Lower leg skin (tissue), 3 donors: ENCODE results near the gene PLA2G4A.

Experiments used
- POLR2A ChIP-seq, 2 donors: fragments of 450-650 bp; IDR thresholded peaks; one replicate each; pipeline ENCODE4 v1.6.1; 2016 to 2017; ENCODE audit warnings: antibody characterized with exemption in 2 of 2, mild to moderate bottlenecking in 1 of 2, moderate library complexity in 1 of 2
- TF ChIP-seq, protein P1 (sequence below), 3 donors: fragments of 450-650 bp; IDR thresholded peaks; one replicate each; pipeline ENCODE4 v1.5.1; 2016; ENCODE audit warnings: antibody characterized with exemption in 3 of 3, mild to moderate bottlenecking in 3 of 3, moderate library complexity in 2 of 3

DNA sequence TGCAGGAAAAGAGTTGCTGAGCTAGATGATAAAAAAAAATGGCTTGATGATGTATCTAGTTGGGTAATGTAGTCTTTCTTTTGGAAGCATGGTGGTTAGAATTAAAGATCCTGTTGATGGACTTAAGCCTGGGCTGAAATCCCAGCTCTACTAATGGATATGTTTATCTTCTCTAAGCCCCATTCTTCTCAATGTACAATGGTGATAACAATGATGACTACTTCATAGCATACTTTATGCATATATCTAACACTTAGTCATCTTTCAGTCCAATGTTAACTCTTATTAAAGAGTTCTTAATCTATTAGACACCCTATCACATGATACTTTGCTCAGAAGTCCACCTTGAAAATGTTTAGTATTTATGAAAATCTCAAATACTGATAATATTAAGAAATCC is 189.5 kb downstream of the PLA2G4A start:
- no peak for TF ChIP-seq POLR2A (IDR thresholded peaks at IDR 0.05)
- TF ChIP-seq, protein P1, sequence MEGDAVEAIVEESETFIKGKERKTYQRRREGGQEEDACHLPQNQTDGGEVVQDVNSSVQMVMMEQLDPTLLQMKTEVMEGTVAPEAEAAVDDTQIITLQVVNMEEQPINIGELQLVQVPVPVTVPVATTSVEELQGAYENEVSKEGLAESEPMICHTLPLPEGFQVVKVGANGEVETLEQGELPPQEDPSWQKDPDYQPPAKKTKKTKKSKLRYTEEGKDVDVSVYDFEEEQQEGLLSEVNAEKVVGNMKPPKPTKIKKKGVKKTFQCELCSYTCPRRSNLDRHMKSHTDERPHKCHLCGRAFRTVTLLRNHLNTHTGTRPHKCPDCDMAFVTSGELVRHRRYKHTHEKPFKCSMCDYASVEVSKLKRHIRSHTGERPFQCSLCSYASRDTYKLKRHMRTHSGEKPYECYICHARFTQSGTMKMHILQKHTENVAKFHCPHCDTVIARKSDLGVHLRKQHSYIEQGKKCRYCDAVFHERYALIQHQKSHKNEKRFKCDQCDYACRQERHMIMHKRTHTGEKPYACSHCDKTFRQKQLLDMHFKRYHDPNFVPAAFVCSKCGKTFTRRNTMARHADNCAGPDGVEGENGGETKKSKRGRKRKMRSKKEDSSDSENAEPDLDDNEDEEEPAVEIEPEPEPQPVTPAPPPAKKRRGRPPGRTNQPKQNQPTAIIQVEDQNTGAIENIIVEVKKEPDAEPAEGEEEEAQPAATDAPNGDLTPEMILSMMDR (IDR thresholded peaks at IDR 0.05), result no peak
